B cell (primary cell): Measurements from ENCODE around the gene PRKCB. TPM values are rescaled to one million over a fixed set of nuclear protein-coding genes. Genes with fewer than 3 reads are reported as not detected.
A peak's percentile ranks its signal among the peaks of the same experiment; 100 is the strongest.

Experiments
- ATAC-seq: fragments of 200-7000 bp; cut with Tn5 transposase; one replicate; pipeline ENCODE4 v1.10.0; 2021; ENCODE audit warnings: low read depth, mild to moderate bottlenecking, moderate number of reproducible peaks, moderate library complexity
- CTCF ChIA-PET: fragments of 350-600 bp; sonication (Branson Sonifier 250); formaldehyde crosslinking; loops from one replicate; lab custom pipeline; 2021; ENCODE audit warnings: antibody characterized with exemption, inconsistent platforms; lab: Charles Lee
- POLR2A ChIA-PET: fragments of 350-600 bp; sonication (Branson Sonifier 250); formaldehyde crosslinking; loops from one replicate; lab custom pipeline; 2021; ENCODE audit warnings: antibody characterized with exemption; lab: Charles Lee
- DNase-seq: peaks from one replicate; pipeline ENCODE4 v3.0.0; 2013
- H2AFZ ChIP-seq: 2 replicates; pipeline ENCODE4 v1.6.1; 2012; ENCODE audit warnings: mild to moderate bottlenecking, low read depth, low read length; ENCODE audit not compliant: insufficient read depth, poor library complexity, severe bottlenecking
- H3K27ac ChIP-seq, 2 donors: 1 replicate in 1 of 2; 2 replicates in 1 of 2; pipeline ENCODE4 v1.5.1; 2012 to 2013; ENCODE audit warnings: low read length in 2 of 2, mild to moderate bottlenecking in 2 of 2, moderate library complexity in 1 of 2
- H3K27me3 ChIP-seq, 4 experiments: fragments of 200-600 bp in 1 of 4; sonication (generic) in 1 of 4; replicated peaks in 1 of 4; 1 replicate in 2 of 4; 2 replicates in 2 of 4; pipeline versions ENCODE4 v1.6.1 to v1.7.0; 2013 to 2016; ENCODE audit warnings: low read length in 3 of 4, mild to moderate bottlenecking in 2 of 4, mixed read lengths in 1 of 4, moderate library complexity in 1 of 4; ENCODE audit not compliant: insufficient read depth in 4 of 4, control insufficient read depth in 3 of 4; ENCODE audit errors: control extremely low read depth in 1 of 4
- H3K36me3 ChIP-seq, 2 experiments: replicated peaks in 1 of 2; 1 replicate in 1 of 2; 2 replicates in 1 of 2; pipeline versions ENCODE4 v1.6.1 to v1.7.1; 2013; ENCODE audit warnings: low read length in 1 of 2; ENCODE audit not compliant: insufficient read depth in 2 of 2, control insufficient read depth in 1 of 2; ENCODE audit errors: control extremely low read depth in 1 of 2, extremely low read depth in 1 of 2
- H3K4me1 ChIP-seq, 2 donors: fragments of 200-600 bp in 1 of 2; sonication (generic) in 1 of 2; 1 replicate in 1 of 2; 2 replicates in 1 of 2; pipeline versions ENCODE4 v1.5.1 to v1.6.1; 2013 to 2017; ENCODE audit warnings: low read length in 2 of 2; ENCODE audit not compliant: control insufficient read depth in 2 of 2, insufficient read depth in 2 of 2
- H3K4me2 ChIP-seq: replicated peaks from 2 replicates; pipeline ENCODE3; 2012; ENCODE audit warnings: mild to moderate bottlenecking, low read depth, low read length; ENCODE audit not compliant: poor library complexity, severe bottlenecking
- H3K4me3 ChIP-seq, 5 experiments: fragments of 200-600 bp in 1 of 5; sonication (generic) in 1 of 5; 1 replicate in 3 of 5; 2 replicates in 2 of 5; pipeline versions ENCODE4 v1.5.1 to v1.7.0; 2011 to 2016; ENCODE audit warnings: low read length in 4 of 5, mild to moderate bottlenecking in 4 of 5, low read depth in 2 of 5, control low read depth in 1 of 5, moderate library complexity in 1 of 5; ENCODE audit not compliant: insufficient read depth in 1 of 5; ENCODE audit errors: control extremely low read depth in 1 of 5, extremely low read depth in 1 of 5
- H3K79me2 ChIP-seq: fragments of 200-600 bp; sonication (generic); one replicate; pipeline ENCODE4 v1.6.0; 2016; ENCODE audit warnings: low read length; ENCODE audit not compliant: control insufficient read depth, insufficient read depth
- H3K9ac ChIP-seq: fragments of 200-600 bp; sonication (generic); 2 replicates; pipeline ENCODE4 v1.6.1; 2017; ENCODE audit warnings: mild to moderate bottlenecking, low read length, moderate library complexity
- H3K9me3 ChIP-seq, 3 donors: one replicate each; pipeline versions ENCODE4 v1.6.1 to v1.7.1; 2013; ENCODE audit warnings: low read length in 2 of 3; ENCODE audit not compliant: control insufficient read depth in 2 of 3, insufficient read depth in 1 of 3; ENCODE audit errors: control extremely low read depth in 1 of 3
- H4K20me1 ChIP-seq: 2 replicates; pipeline ENCODE4 v1.6.0; 2012; ENCODE audit warnings: mild to moderate bottlenecking, low read length; ENCODE audit not compliant: insufficient read depth, control insufficient read depth, poor library complexity, severe bottlenecking
- H3K27ac Mint-ChIP-seq: one replicate; pipeline ENCODE4 v1.8.0; 2021; ENCODE audit warnings: mixed read lengths
- H3K27me3 Mint-ChIP-seq: one replicate; pipeline ENCODE4 v1.8.0; 2021; ENCODE audit warnings: mixed read lengths
- H3K4me1 Mint-ChIP-seq: one replicate; pipeline ENCODE4 v1.8.0; 2021; ENCODE audit warnings: mixed read lengths
- H3K4me3 Mint-ChIP-seq: one replicate; pipeline ENCODE4 v1.8.0; 2021; ENCODE audit warnings: mixed read lengths
- H3K9me3 Mint-ChIP-seq: one replicate; pipeline ENCODE4 v1.8.0; 2022; ENCODE audit warnings: mixed read lengths; ENCODE audit not compliant: insufficient read depth
- CTCF ChIP-seq: fragments of 200-600 bp; IDR thresholded peaks from one replicate; pipeline ENCODE4 v1.8.0; 2022; ENCODE audit warnings: antibody characterized with exemption, mild to moderate bottlenecking
- EZH2 ChIP-seq: IDR thresholded peaks from 2 replicates; pipeline ENCODE4 v1.6.1; 2012; ENCODE audit warnings: borderline replicate concordance, low read depth, mild to moderate bottlenecking, moderate library complexity, low read length; ENCODE audit not compliant: insufficient read depth, poor library complexity, severe bottlenecking
- WGBS: methylation state at CpG from one replicate; pipeline ENCODE4 v1.1.5; 2013; ENCODE audit warnings: missing lambda C conversion rate; ENCODE audit not compliant: insufficient coverage; 5-methylcytosine and 5-hydroxymethylcytosine counted together
- intact Hi-C: fragments of 100-400 bp; cut with micrococcal nuclease; formaldehyde crosslinking; loops from one replicate; pipeline ENCODE4 v1.10.0; 2022
- polyA plus RNA-seq: library from polyadenylated mRNA; depleted of rRNA; stranded (reverse); fragments of >200 nt; gene quantifications from 2 replicates; pipeline ENCODE4 v1.2.3, GENCODE V29; 2012
- total RNA-seq, 2 donors: library from RNA; stranded (reverse); fragments of 120-200 nt in 1 of 2; gene quantifications; 1 replicate in 1 of 2; 2 replicates in 1 of 2; pipeline versions ENCODE4 v1.2.3 to v1.2.4, GENCODE V29; 2013 to 2022

The PRKCB gene
- total and polyA plus RNA-seq, 2 donors (not counting 1 experiment from before 2014, with no cell fraction given), result 106 to 373 TPM

DNA sequence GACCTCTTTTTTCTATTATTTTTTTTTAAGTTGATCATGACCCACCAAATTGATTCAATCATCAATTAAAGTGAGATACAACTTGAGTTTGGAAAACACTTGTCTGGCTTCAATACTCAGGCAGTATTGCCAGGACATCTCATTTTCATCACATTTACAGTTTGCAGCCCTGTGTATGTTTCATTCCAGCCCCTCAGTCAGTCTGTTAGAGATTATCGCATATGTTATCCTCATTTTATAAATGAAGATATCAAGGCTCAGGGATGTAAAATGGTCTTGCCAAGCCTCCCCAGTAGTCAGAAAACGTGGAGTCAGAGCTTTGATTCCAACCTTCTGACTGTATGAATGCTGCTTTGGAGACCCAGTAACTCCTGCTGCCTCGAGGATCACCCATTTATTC lies 333.1 kb downstream of the PRKCB start:
- Mint-ChIP-seq H3K9me3 (no peaks in the 10 kb centered on the region), H3K4me1 (peaks cover 14% of the 10 kb centered on the region), H3K27me3 (no peaks in the 10 kb centered on the region), H3K27ac (no peak overlapping the region), H3K4me3 (no peak overlapping the region)
- intact Hi-C loops, result loop anchor here (5.0 kb wide), 1 partner anchor 127 kb away; no protein-coding TSS in a partner anchor
- no CpG with 5 or more reads among the region's 3 CpGs for WGBS
- H3K79me2 ChIP-seq, result peaks cover 5% of the 10 kb centered on the region
- no peak overlapping the region for H3K4me3 ChIP-seq
- no peak for ATAC-seq
- H3K9ac ChIP-seq, result no peak overlapping the region
- POLR2A ChIA-PET, result interaction anchor here (1.0 kb wide), 1 partner anchor 44 kb away, joined by 3 read pairs; no protein-coding TSS in a partner anchor
- DNase-seq, result no peak
- peaks cover 0 to 3% of the 10 kb centered on the region in 2 donors for H3K4me1 ChIP-seq
- no peaks in the 10 kb centered on the region for H3K27me3 ChIP-seq
- CTCF ChIA-PET, result interaction anchor here (2.7 kb wide), 1 partner anchor 98 kb away, joined by 6 read pairs; no protein-coding TSS in a partner anchor
- no peaks in the 10 kb centered on the region for H3K9me3 ChIP-seq
- peaks cover 58% of the 10 kb centered on the region for H4K20me1 ChIP-seq
- peaks cover 26 to 81% of the 10 kb centered on the region in 2 experiments for H3K36me3 ChIP-seq
- H3K27ac ChIP-seq, result no peak overlapping the region
- H3K4me2 ChIP-seq, result no peak overlapping the region
- H2AFZ ChIP-seq, result no peak overlapping the region
- TF ChIP-seq EZH2, result no peak
- TF ChIP-seq CTCF, result no peak

DNA sequence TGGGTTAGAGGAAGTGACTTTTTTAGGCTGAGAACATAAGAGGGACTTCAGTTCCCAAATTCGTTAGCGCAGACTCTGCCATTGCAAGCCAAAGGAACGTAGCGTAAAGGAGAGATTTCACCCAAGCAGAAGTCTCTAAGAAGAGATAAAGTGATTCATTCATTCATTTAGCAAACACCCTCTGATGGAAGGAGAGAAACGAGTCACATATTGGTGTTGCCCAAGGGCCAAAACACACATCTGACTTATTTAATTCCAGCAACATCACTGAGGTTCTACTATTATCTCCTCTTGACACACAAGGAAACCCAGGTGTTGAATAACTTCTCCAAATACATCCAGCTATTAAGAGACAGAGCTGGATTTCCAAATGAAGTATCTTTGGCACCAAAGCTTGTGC lies 334.6 kb downstream of the PRKCB start:
- no peak for TF ChIP-seq EZH2
- TF ChIP-seq CTCF, result no peak
- peaks cover 0 to 3% of the 10 kb centered on the region in 2 donors for H3K4me1 ChIP-seq
- Mint-ChIP-seq H3K4me3 (no peak overlapping the region), H3K9me3 (no peaks in the 10 kb centered on the region), H3K27ac (peak overlapping the region; percentile 20), H3K27me3 (no peaks in the 10 kb centered on the region), H3K4me1 (peaks cover 14% of the 10 kb centered on the region)
- intact Hi-C loops, result no loop called here
- no peak overlapping the region for H2AFZ ChIP-seq
- peaks cover 11% of the 10 kb centered on the region for H3K79me2 ChIP-seq
- H3K27me3 ChIP-seq, result no peaks in the 10 kb centered on the region
- H3K9ac ChIP-seq, result no peak overlapping the region
- ChIA-PET CTCF (interaction anchor here (2.7 kb wide), 1 partner anchor 99 kb away, joined by 6 read pairs; no protein-coding TSS in a partner anchor), POLR2A (no interaction called here)
- no CpG with 5 or more reads among the region's 5 CpGs for WGBS
- no peak overlapping the region for H3K27ac ChIP-seq
- no peaks in the 10 kb centered on the region for H3K9me3 ChIP-seq
- ATAC-seq, result no peak
- DNase-seq, result no peak
- peaks cover 65% of the 10 kb centered on the region for H4K20me1 ChIP-seq
- H3K36me3 ChIP-seq, result peaks cover 29 to 82% of the 10 kb centered on the region in 2 experiments
- no peak overlapping the region for H3K4me2 ChIP-seq
- H3K4me3 ChIP-seq, result no peak overlapping the region
